Esophagus squamous epithelium (tissue), 4 donors: ENCODE measurements around the gene MYO18A.

Experiments used
- CTCF ChIP-seq, 6 experiments: fragments of 450-650 bp in 4 of 6; fragments of 200-600 bp in 2 of 6; sonication (generic) in 2 of 6; IDR thresholded peaks; one replicate each; pipeline ENCODE4 v1.5.1; 2016 to 2019; ENCODE audit warnings: antibody characterized with exemption in 6 of 6, mild to moderate bottlenecking in 4 of 6, moderate library complexity in 4 of 6
- POLR2A ChIP-seq, 4 donors: fragments of 450-650 bp; IDR thresholded peaks; one replicate each; pipeline ENCODE4 v1.6.1; 2017; ENCODE audit warnings: antibody characterized with exemption in 4 of 4, mild to moderate bottlenecking in 4 of 4, moderate library complexity in 3 of 4

- TF ChIP-seq CTCF (IDR thresholded peaks at IDR 0.05) (no peak), POLR2A (IDR thresholded peaks at IDR 0.05) (no peak)
Measured at GRCh38 chr17:29127840-29128239, 52.4 kb downstream of the MYO18A start.
